ENCODE results near the gene TRHDE. TPM values are rescaled to one million over a fixed set of nuclear protein-coding genes. Genes with fewer than 3 reads are reported as not detected.
"Not testable (repeated sequence)": the region's sequence is repeated elsewhere in the genome, so short reads cannot be mapped to it uniquely, and the experiment has no call there.

The TRHDE gene
- total RNA-seq, 1 experiment from 2014 or later = 5.5 TPM

- H3K9me3 Mint-ChIP-seq; ATAC-seq; H3K27me3 Mint-ChIP-seq (ENCODE audit: low read depth); H3K36me3 Mint-ChIP-seq: not testable (repeated sequence)
- POLR2A ChIA-PET = interaction anchor here (0.5 kb wide), 1 partner anchor 13 kb away, joined by 3 read pairs; no protein-coding TSS in a partner anchor
- H3K4me1 Mint-ChIP-seq = peaks cover 22% of the 10 kb centered on the region
- TF ChIP-seq, protein P1, sequence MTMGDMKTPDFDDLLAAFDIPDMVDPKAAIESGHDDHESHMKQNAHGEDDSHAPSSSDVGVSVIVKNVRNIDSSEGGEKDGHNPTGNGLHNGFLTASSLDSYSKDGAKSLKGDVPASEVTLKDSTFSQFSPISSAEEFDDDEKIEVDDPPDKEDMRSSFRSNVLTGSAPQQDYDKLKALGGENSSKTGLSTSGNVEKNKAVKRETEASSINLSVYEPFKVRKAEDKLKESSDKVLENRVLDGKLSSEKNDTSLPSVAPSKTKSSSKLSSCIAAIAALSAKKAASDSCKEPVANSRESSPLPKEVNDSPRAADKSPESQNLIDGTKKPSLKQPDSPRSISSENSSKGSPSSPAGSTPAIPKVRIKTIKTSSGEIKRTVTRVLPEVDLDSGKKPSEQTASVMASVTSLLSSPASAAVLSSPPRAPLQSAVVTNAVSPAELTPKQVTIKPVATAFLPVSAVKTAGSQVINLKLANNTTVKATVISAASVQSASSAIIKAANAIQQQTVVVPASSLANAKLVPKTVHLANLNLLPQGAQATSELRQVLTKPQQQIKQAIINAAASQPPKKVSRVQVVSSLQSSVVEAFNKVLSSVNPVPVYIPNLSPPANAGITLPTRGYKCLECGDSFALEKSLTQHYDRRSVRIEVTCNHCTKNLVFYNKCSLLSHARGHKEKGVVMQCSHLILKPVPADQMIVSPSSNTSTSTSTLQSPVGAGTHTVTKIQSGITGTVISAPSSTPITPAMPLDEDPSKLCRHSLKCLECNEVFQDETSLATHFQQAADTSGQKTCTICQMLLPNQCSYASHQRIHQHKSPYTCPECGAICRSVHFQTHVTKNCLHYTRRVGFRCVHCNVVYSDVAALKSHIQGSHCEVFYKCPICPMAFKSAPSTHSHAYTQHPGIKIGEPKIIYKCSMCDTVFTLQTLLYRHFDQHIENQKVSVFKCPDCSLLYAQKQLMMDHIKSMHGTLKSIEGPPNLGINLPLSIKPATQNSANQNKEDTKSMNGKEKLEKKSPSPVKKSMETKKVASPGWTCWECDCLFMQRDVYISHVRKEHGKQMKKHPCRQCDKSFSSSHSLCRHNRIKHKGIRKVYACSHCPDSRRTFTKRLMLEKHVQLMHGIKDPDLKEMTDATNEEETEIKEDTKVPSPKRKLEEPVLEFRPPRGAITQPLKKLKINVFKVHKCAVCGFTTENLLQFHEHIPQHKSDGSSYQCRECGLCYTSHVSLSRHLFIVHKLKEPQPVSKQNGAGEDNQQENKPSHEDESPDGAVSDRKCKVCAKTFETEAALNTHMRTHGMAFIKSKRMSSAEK (CRISPR knock-in tag; IDR thresholded peaks at IDR 0.05; ENCODE audit: borderline replicate concordance) = 0 out of 2 replicates have a peak, but pooled peaks have one; percentile 58
- peak; percentile 23 for DNase-seq (ENCODE audit: low spot score)
- CTCF ChIA-PET = interaction anchor here (0.5 kb wide), 1 partner anchor 643 kb away, joined by 3 read pairs; no protein-coding TSS in a partner anchor
- H3K4me3 Mint-ChIP-seq = peak overlapping the region; percentile 51
- H3K27ac Mint-ChIP-seq = peak overlapping the region; percentile 57; the same call in 1 of the 2 replicates
Observed at GRCh38 chr12:72520044-72520678, 248.0 kb downstream of the TRHDE start.

GRCh38 chr12:72521326-72521725, 249.2 kb downstream of the TRHDE start:
- H3K9me3 Mint-ChIP-seq = peaks cover 6% of the 10 kb centered on the region
- ChIA-PET CTCF (no interaction called here), POLR2A (no interaction called here)
- peaks cover 4% of the 10 kb centered on the region; the same call in 1 of the 2 replicates for H3K27me3 Mint-ChIP-seq (ENCODE audit: low read depth)
- TF ChIP-seq GTF2I (CRISPR knock-in tag; conservative IDR thresholded peaks at IDR 0.05) = no peak
- peaks cover 22% of the 10 kb centered on the region for H3K4me1 Mint-ChIP-seq
- DNase-seq (ENCODE audit: low spot score) (no peak), ATAC-seq (no peak)
- H3K4me3 Mint-ChIP-seq = no peak overlapping the region
- H3K36me3 Mint-ChIP-seq = peaks cover 10% of the 10 kb centered on the region
- H3K27ac Mint-ChIP-seq = no peak overlapping the region; the same call in 1 of the 2 replicates

DNA sequence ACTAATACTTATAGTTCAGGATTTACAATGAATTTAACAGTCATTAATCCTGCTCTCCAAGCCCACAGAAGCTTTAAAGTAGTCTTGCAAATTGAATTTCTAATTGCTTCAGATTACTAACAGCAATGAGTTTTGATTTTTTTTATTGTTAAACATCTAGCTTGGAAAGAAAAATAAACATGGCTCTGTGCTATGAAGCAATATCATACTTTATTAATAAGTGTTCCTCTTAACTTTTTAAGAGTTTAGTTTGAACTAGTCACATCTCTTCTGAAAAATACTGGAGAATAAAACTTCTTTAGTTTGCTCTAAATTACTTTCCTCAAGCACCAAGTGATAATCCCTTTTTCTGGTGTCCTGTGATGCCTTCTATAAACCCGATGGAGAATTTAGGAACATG, 250.2 kb downstream of the TRHDE start:
- Mint-ChIP-seq H3K27ac (no peak overlapping the region), H3K27me3 (ENCODE audit: low read depth) (peaks cover 4% of the 10 kb centered on the region; the same call in 1 of the 2 replicates), H3K4me1 (peaks cover 22% of the 10 kb centered on the region), H3K36me3 (peaks cover 10% of the 10 kb centered on the region), H3K4me3 (no peak overlapping the region), H3K9me3 (peaks cover 6% of the 10 kb centered on the region)
- DNase-seq (ENCODE audit: low spot score) (no peak), ATAC-seq (no peak)
- CTCF ChIA-PET = no interaction called here
- POLR2A ChIA-PET = no interaction called here
- TF ChIP-seq SP1 (CRISPR knock-in tag; conservative IDR thresholded peaks at IDR 0.05) = no peak
- TF ChIP-seq, protein P2, sequence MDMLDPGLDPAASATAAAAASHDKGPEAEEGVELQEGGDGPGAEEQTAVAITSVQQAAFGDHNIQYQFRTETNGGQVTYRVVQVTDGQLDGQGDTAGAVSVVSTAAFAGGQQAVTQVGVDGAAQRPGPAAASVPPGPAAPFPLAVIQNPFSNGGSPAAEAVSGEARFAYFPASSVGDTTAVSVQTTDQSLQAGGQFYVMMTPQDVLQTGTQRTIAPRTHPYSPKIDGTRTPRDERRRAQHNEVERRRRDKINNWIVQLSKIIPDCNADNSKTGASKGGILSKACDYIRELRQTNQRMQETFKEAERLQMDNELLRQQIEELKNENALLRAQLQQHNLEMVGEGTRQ (CRISPR knock-in tag; IDR thresholded peaks at IDR 0.05) = no peak
- no peak for TF ChIP-seq IRF1 (CRISPR knock-in tag; IDR thresholded peaks at IDR 0.05)
- TF ChIP-seq, protein P3, sequence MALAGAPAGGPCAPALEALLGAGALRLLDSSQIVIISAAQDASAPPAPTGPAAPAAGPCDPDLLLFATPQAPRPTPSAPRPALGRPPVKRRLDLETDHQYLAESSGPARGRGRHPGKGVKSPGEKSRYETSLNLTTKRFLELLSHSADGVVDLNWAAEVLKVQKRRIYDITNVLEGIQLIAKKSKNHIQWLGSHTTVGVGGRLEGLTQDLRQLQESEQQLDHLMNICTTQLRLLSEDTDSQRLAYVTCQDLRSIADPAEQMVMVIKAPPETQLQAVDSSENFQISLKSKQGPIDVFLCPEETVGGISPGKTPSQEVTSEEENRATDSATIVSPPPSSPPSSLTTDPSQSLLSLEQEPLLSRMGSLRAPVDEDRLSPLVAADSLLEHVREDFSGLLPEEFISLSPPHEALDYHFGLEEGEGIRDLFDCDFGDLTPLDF (CRISPR knock-in tag; IDR thresholded peaks at IDR 0.05) = no peak
- TF ChIP-seq, protein P4, sequence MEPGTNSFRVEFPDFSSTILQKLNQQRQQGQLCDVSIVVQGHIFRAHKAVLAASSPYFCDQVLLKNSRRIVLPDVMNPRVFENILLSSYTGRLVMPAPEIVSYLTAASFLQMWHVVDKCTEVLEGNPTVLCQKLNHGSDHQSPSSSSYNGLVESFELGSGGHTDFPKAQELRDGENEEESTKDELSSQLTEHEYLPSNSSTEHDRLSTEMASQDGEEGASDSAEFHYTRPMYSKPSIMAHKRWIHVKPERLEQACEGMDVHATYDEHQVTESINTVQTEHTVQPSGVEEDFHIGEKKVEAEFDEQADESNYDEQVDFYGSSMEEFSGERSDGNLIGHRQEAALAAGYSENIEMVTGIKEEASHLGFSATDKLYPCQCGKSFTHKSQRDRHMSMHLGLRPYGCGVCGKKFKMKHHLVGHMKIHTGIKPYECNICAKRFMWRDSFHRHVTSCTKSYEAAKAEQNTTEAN (CRISPR knock-in tag; IDR thresholded peaks at IDR 0.05) = no peak
- no peak for TF ChIP-seq NFATC4 (CRISPR knock-in tag; IDR thresholded peaks at IDR 0.05)
- TF ChIP-seq ZNF425 (CRISPR knock-in tag; conservative IDR thresholded peaks at IDR 0.05) = no peak
- no peak for TF ChIP-seq SMAD4 (CRISPR knock-in tag; IDR thresholded peaks at IDR 0.05)
- TF ChIP-seq, protein P5, sequence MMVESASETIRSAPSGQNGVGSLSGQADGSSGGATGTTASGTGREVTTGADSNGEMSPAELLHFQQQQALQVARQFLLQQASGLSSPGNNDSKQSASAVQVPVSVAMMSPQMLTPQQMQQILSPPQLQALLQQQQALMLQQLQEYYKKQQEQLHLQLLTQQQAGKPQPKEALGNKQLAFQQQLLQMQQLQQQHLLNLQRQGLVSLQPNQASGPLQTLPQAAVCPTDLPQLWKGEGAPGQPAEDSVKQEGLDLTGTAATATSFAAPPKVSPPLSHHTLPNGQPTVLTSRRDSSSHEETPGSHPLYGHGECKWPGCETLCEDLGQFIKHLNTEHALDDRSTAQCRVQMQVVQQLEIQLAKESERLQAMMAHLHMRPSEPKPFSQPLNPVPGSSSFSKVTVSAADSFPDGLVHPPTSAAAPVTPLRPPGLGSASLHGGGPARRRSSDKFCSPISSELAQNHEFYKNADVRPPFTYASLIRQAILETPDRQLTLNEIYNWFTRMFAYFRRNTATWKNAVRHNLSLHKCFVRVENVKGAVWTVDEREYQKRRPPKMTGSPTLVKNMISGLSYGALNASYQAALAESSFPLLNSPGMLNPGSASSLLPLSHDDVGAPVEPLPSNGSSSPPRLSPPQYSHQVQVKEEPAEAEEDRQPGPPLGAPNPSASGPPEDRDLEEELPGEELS (CRISPR knock-in tag; IDR thresholded peaks at IDR 0.05) = no peak
- TF ChIP-seq CBFB (CRISPR knock-in tag; IDR thresholded peaks at IDR 0.05; ENCODE audit: low read depth) = no peak
- TF ChIP-seq JAZF1 (CRISPR knock-in tag; IDR thresholded peaks at IDR 0.05) = no peak
- no peak for TF ChIP-seq ZNF121 (CRISPR knock-in tag; IDR thresholded peaks at IDR 0.05)
- TF ChIP-seq NR2C2 (CRISPR knock-in tag; IDR thresholded peaks at IDR 0.05) = no peak
- no peak for TF ChIP-seq RELA (CRISPR knock-in tag; IDR thresholded peaks at IDR 0.05; ENCODE audit: borderline replicate concordance)
- no peak for TF ChIP-seq HMGA2 (CRISPR knock-in tag; IDR thresholded peaks at IDR 0.05)
